ENCODE measurements around the gene ADAMTS20. TPM values are rescaled to one million over a fixed set of nuclear protein-coding genes. Genes with fewer than 3 reads are reported as not detected.
"Not testable (repeated sequence)": the region's sequence is repeated elsewhere in the genome, so short reads cannot be mapped to it uniquely, and the experiment has no call there.

The ADAMTS20 gene
- total RNA-seq, 3 donors from 2014 or later = not detected

GRCh38 chr12:43352001-43352400 lies 200.0 kb downstream of the ADAMTS20 start:
- H3K4me3 ChIP-seq = no peak overlapping the region
- TF ChIP-seq POLR2AphosphoS5 (IDR thresholded peaks at IDR 0.05) (no peak), POLR2A (IDR thresholded peaks at IDR 0.05) (no peak), CTCF (IDR thresholded peaks at IDR 0.05) (no peak)
- no peaks in the 10 kb centered on the region for H3K36me3 ChIP-seq
- no peak for DNase-seq (ENCODE audit: low spot score in 2 of 2)
- H3K9me3 ChIP-seq = no peaks in the 10 kb centered on the region
- H3K27ac ChIP-seq = no peak overlapping the region
- no peaks in the 10 kb centered on the region for H3K27me3 ChIP-seq
- intact Hi-C loops (cut with DNase I; ENCODE audit: low total_unique reads) = no loop called here
- H3K4me1 ChIP-seq = no peaks in the 10 kb centered on the region

GRCh38 chr12:43349863-43350262 lies 202.1 kb downstream of the ADAMTS20 start:
- Histone ChIP-seq H3K27ac (no peak overlapping the region), H3K27me3 (no peaks in the 10 kb centered on the region), H3K9me3 (peaks cover 3 to 5% of the 10 kb centered on the region in 2 donors), H3K4me1 (no peaks in the 10 kb centered on the region), H3K4me3 (no peak overlapping the region), H3K36me3 (no peaks in the 10 kb centered on the region)
- no peak for DNase-seq (ENCODE audit: low spot score in 2 of 2)
- intact Hi-C loops (cut with DNase I; ENCODE audit: low total_unique reads) = no loop called here
- TF ChIP-seq CTCF (IDR thresholded peaks at IDR 0.05) = no peak
- TF ChIP-seq POLR2AphosphoS5 (IDR thresholded peaks at IDR 0.05) = no peak
- no peak for TF ChIP-seq POLR2A (IDR thresholded peaks at IDR 0.05)

- H3K27ac ChIP-seq = no peak overlapping the region
- no peaks in the 10 kb centered on the region for H3K4me1 ChIP-seq
- TF ChIP-seq POLR2AphosphoS5 (IDR thresholded peaks at IDR 0.05) (no peak), CTCF (IDR thresholded peaks at IDR 0.05) (no peak), POLR2A (IDR thresholded peaks at IDR 0.05) (no peak)
- no peak for DNase-seq (ENCODE audit: low spot score in 2 of 2)
- peaks cover 8% of the 10 kb centered on the region in 2 donors for H3K9me3 ChIP-seq
- no peaks in the 10 kb centered on the region for H3K36me3 ChIP-seq
- no peak overlapping the region for H3K4me3 ChIP-seq
- intact Hi-C loops (cut with DNase I; ENCODE audit: low total_unique reads) = no loop called here
- H3K27me3 ChIP-seq = no peaks in the 10 kb centered on the region
Observed at GRCh38 chr12:43348221-43348620, 203.8 kb downstream of the ADAMTS20 start.

GRCh38 chr12:43347026-43347425 lies 205.0 kb downstream of the ADAMTS20 start:
- intact Hi-C loops (cut with DNase I; ENCODE audit: low total_unique reads) = no loop called here
- no peak overlapping the region for H3K27ac ChIP-seq
- H3K36me3 ChIP-seq = no peaks in the 10 kb centered on the region
- H3K4me1 ChIP-seq = no peaks in the 10 kb centered on the region
- H3K4me3 ChIP-seq = no peak overlapping the region
- no peak for TF ChIP-seq CTCF (IDR thresholded peaks at IDR 0.05)
- no peak for TF ChIP-seq POLR2AphosphoS5 (IDR thresholded peaks at IDR 0.05)
- peaks cover 8% of the 10 kb centered on the region in 2 donors for H3K9me3 ChIP-seq
- H3K27me3 ChIP-seq = no peaks in the 10 kb centered on the region
- no peak for DNase-seq (ENCODE audit: low spot score in 2 of 2)

- TF ChIP-seq POLR2AphosphoS5 (IDR thresholded peaks at IDR 0.05) (no peak), POLR2A (IDR thresholded peaks at IDR 0.05) (no peak), CTCF (IDR thresholded peaks at IDR 0.05) (no peak)
- H3K36me3 ChIP-seq = no peaks in the 10 kb centered on the region
- H3K4me1 ChIP-seq = no peaks in the 10 kb centered on the region
- DNase-seq (ENCODE audit: low spot score in 2 of 2) = no peak
- no peak overlapping the region for H3K4me3 ChIP-seq
- no peaks in the 10 kb centered on the region for H3K27me3 ChIP-seq
- peaks cover 8% of the 10 kb centered on the region in 2 donors for H3K9me3 ChIP-seq
- intact Hi-C loops (cut with DNase I; ENCODE audit: low total_unique reads) = no loop called here
- no peak overlapping the region for H3K27ac ChIP-seq
Observed at GRCh38 chr12:43345023-43345422, 207.0 kb downstream of the ADAMTS20 start.

- H3K36me3 ChIP-seq; H3K4me1 ChIP-seq; H3K27me3 ChIP-seq; intact Hi-C loops (cut with DNase I; ENCODE audit: low total_unique reads); DNase-seq (ENCODE audit: low spot score in 2 of 2); H3K9me3 ChIP-seq; H3K4me3 ChIP-seq; H3K27ac ChIP-seq: not testable (repeated sequence)
Observed at GRCh38 chr12:43341785-43342313, 210.2 kb downstream of the ADAMTS20 start.

Measured in breast epithelium (tissue), 4 donors.